H9 (cell line): ENCODE measurements around the gene GAS2. TPM values are rescaled to one million over a fixed set of nuclear protein-coding genes. Genes with fewer than 3 reads are reported as not detected.

Experiments
- DNase-seq: peaks from one replicate; pipeline ENCODE4 v3.0.0-alpha.2; 2017
- H2AFZ ChIP-seq: one replicate; pipeline ENCODE4 v1.6.1; 2013; ENCODE audit warnings: mild to moderate bottlenecking, low read length, control low read depth, moderate library complexity
- H2AK5ac ChIP-seq: 2 replicates; pipeline ENCODE4 v1.6.1; 2013; ENCODE audit warnings: low read length, control low read depth, mixed read lengths; ENCODE audit not compliant: insufficient read length
- H2BK120ac ChIP-seq: one replicate; pipeline ENCODE4 v1.6.1; 2013; ENCODE audit warnings: low read depth, mild to moderate bottlenecking, low read length, control low read depth, inconsistent platforms; ENCODE audit not compliant: poor library complexity, severe bottlenecking
- H2BK12ac ChIP-seq: 2 replicates; pipeline ENCODE4 v1.6.1; 2013; ENCODE audit warnings: low read length, control low read depth, mixed read lengths, low read depth; ENCODE audit not compliant: insufficient read length
- H2BK15ac ChIP-seq: 2 replicates; pipeline ENCODE4 v1.6.1; 2013; ENCODE audit warnings: low read depth, low read length, control low read depth
- H2BK20ac ChIP-seq: one replicate; pipeline ENCODE4 v1.6.1; 2013; ENCODE audit warnings: low read depth, mild to moderate bottlenecking, low read length, control low read depth, inconsistent platforms; ENCODE audit not compliant: poor library complexity, severe bottlenecking
- H2BK5ac ChIP-seq: 2 replicates; pipeline ENCODE4 v1.6.1; 2013; ENCODE audit warnings: low read length, control low read depth, mixed read lengths; ENCODE audit not compliant: insufficient read length
- H3K14ac ChIP-seq: 2 replicates; pipeline ENCODE4 v1.6.1; 2013; ENCODE audit warnings: low read length, control low read depth; ENCODE audit not compliant: insufficient read depth
- H3K18ac ChIP-seq: 2 replicates; pipeline ENCODE4 v1.6.1; 2013; ENCODE audit warnings: low read depth, mild to moderate bottlenecking, mixed read lengths, low read length, control low read depth; ENCODE audit not compliant: insufficient read length
- H3K23ac ChIP-seq: 2 replicates; pipeline ENCODE4 v1.6.1; 2013; ENCODE audit warnings: low read length, control low read depth, mixed read lengths, low read depth; ENCODE audit not compliant: insufficient read length
- H3K23me2 ChIP-seq: 2 replicates; pipeline ENCODE4 v1.6.1; 2013; ENCODE audit warnings: low read depth, mild to moderate bottlenecking, mixed read lengths, low read length, control low read depth; ENCODE audit not compliant: insufficient read length, poor library complexity, severe bottlenecking
- H3K27ac ChIP-seq: 2 replicates; pipeline ENCODE4 v1.5.1; 2013; ENCODE audit warnings: low read length, control low read depth, mixed read lengths, low read depth; ENCODE audit not compliant: insufficient read length
- H3K27me3 ChIP-seq: 2 replicates; pipeline ENCODE4 v1.6.1; 2013; ENCODE audit warnings: low read length, control low read depth, inconsistent platforms; ENCODE audit not compliant: insufficient read depth
- H3K4ac ChIP-seq: 2 replicates; pipeline ENCODE4 v1.6.1; 2013; ENCODE audit warnings: low read depth, mild to moderate bottlenecking, control low read depth, inconsistent platforms, low read length, moderate library complexity
- H3K4me1 ChIP-seq: 2 replicates; pipeline ENCODE4 v1.6.1; 2013; ENCODE audit warnings: low read length, control low read depth, inconsistent platforms; ENCODE audit not compliant: insufficient read depth
- H3K4me2 ChIP-seq: 2 replicates; pipeline ENCODE4 v1.6.1; 2013; ENCODE audit warnings: low read length, control low read depth, mixed read lengths; ENCODE audit not compliant: insufficient read length, insufficient read depth
- H3K56ac ChIP-seq: 2 replicates; pipeline ENCODE4 v1.6.1; 2013; ENCODE audit warnings: low read depth, mild to moderate bottlenecking, mixed read lengths, low read length, control low read depth; ENCODE audit not compliant: insufficient read length
- H3K79me1 ChIP-seq: 2 replicates; pipeline ENCODE4 v1.6.1; 2013; ENCODE audit warnings: low read depth, mild to moderate bottlenecking, moderate library complexity, low read length, control low read depth, inconsistent platforms; ENCODE audit not compliant: insufficient read depth, poor library complexity, severe bottlenecking
- H3K79me2 ChIP-seq: 2 replicates; pipeline ENCODE4 v1.6.1; 2013; ENCODE audit warnings: low read length, control low read depth, inconsistent platforms; ENCODE audit not compliant: insufficient read depth
- H3K9ac ChIP-seq: 2 replicates; pipeline ENCODE4 v1.6.1; 2013; ENCODE audit warnings: low read length, control low read depth, mixed read lengths; ENCODE audit not compliant: insufficient read length; ENCODE audit errors: extremely low read depth
- H3K9me3 ChIP-seq: one replicate; pipeline ENCODE4 v1.6.1; 2013; ENCODE audit warnings: low read depth, low read length, inconsistent platforms; ENCODE audit not compliant: control insufficient read depth
- H3T11ph ChIP-seq: one replicate; pipeline ENCODE4 v1.6.1; 2013; ENCODE audit warnings: mild to moderate bottlenecking, low read length, control low read depth, inconsistent platforms
- H4K20me1 ChIP-seq: one replicate; pipeline ENCODE4 v1.6.1; 2013; ENCODE audit not compliant: control insufficient read depth, insufficient read length, insufficient read depth
- H4K5ac ChIP-seq: 2 replicates; pipeline ENCODE4 v1.6.1; 2013; ENCODE audit warnings: low read depth, mild to moderate bottlenecking, mixed read lengths, low read length, control low read depth; ENCODE audit not compliant: insufficient read length
- H4K8ac ChIP-seq: replicated peaks from 2 replicates; pipeline ENCODE4 v1.6.1; 2013; ENCODE audit warnings: low read length, control low read depth, mixed read lengths, low read depth; ENCODE audit not compliant: insufficient read length
- H4K91ac ChIP-seq: 2 replicates; pipeline ENCODE4 v1.6.1; 2013; ENCODE audit warnings: low read depth, mild to moderate bottlenecking, moderate library complexity, mixed read lengths, low read length, control low read depth; ENCODE audit not compliant: insufficient read length
- H3K27ac Mint-ChIP-seq, 3 experiments: 2 replicates in 2 of 3; 3 replicates in 1 of 3; pipeline ENCODE4 v1.8.0; 2020 to 2021; ENCODE audit warnings: mixed read lengths in 3 of 3, mild to moderate bottlenecking in 1 of 3, moderate library complexity in 1 of 3
- H3K27me3 Mint-ChIP-seq: 2 replicates; pipeline ENCODE4 v1.8.0; 2021; ENCODE audit warnings: low read depth, mild to moderate bottlenecking, moderate library complexity, mixed read lengths
- H3K36me3 Mint-ChIP-seq, 3 experiments: 2 replicates in 2 of 3; 3 replicates in 1 of 3; pipeline ENCODE4 v1.8.0; 2020 to 2021; ENCODE audit warnings: low read depth in 3 of 3, mixed read lengths in 3 of 3; ENCODE audit not compliant: insufficient read depth in 1 of 3
- H3K4me1 Mint-ChIP-seq, 2 experiments: 2 replicates each; pipeline ENCODE4 v1.8.0; 2020; ENCODE audit warnings: mixed read lengths in 2 of 2
- H3K4me3 Mint-ChIP-seq, 2 experiments: 2 replicates in 1 of 2; 3 replicates in 1 of 2; pipeline ENCODE4 v1.8.0; 2020 to 2021; ENCODE audit warnings: mild to moderate bottlenecking in 2 of 2, mixed read lengths in 2 of 2, moderate library complexity in 1 of 2
- H3K9me3 Mint-ChIP-seq, 2 experiments: 2 replicates in 1 of 2; 3 replicates in 1 of 2; pipeline ENCODE4 v1.8.0; 2020; ENCODE audit warnings: mild to moderate bottlenecking in 2 of 2, mixed read lengths in 2 of 2, moderate library complexity in 1 of 2
- WGBS: extraction: QIAGEN DNeasy Blood & Tissue Kit; methylation state at CpG from one replicate; pipeline ENCODE4 v1.1.7; 2013; ENCODE audit warnings: missing lambda C conversion rate, low lambda C conversion rate, mixed read lengths; ENCODE audit not compliant: insufficient read length; ENCODE audit errors: extremely low coverage; 5-methylcytosine and 5-hydroxymethylcytosine counted together
- total RNA-seq: library from RNA; stranded (reverse); gene quantifications from 2 replicates; pipeline ENCODE4 v1.2.1, GENCODE V29; 2021
- TF ChIP-seq, protein P1 (sequence below): fragments of 200-600 bp; sonication (generic); conservative IDR thresholded peaks from 3 replicates; pipeline ENCODE4 v1.8.0; 2021; ENCODE audit warnings: antibody characterized with exemption, mild to moderate bottlenecking

Gene GAS2
- total RNA-seq, 1 experiment from 2014 or later, result 1.7 TPM

DNA sequence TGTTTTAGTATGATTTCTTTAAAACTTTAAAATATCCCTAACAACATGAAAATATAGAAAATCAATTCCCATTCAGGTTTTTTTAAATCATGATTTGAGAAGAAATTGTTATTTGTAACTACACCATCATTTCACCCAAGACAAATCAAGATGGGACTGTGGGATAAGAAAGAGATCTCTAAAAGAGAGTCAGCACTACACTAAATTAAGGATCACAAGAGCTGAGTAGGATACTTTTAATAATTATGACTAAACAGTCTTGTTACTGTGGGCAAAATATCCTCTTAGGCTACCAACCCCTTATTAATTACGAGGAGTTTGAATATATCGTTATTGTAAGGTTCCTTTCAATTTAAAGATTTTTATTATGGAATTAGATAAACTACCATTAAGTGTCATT, 3.0 kb downstream of the GAS2 start:
- Histone ChIP-seq H3K23ac (no peak overlapping the region), H2AFZ (no peak overlapping the region), H3K4me1 (no peaks in the 10 kb centered on the region; the same call in 1 of the 2 replicates), H3K79me2 (no peaks in the 10 kb centered on the region), H3K18ac (no peak overlapping the region), H3K27me3 (no peaks in the 10 kb centered on the region), H2BK5ac (no peak overlapping the region), H2BK120ac (no peak overlapping the region), H3K9me3 (no peaks in the 10 kb centered on the region), H2BK15ac (no peak overlapping the region), H4K5ac (no peak overlapping the region), H3K56ac (no peak overlapping the region), H2AK5ac (no peak overlapping the region), H3K4ac (no peak overlapping the region), H3K23me2 (peaks cover 9% of the 10 kb centered on the region), H3T11ph (no peak overlapping the region), H3K14ac (no peak overlapping the region), H3K9ac (no peak overlapping the region), H3K4me2 (no peak overlapping the region), H4K8ac (no peak overlapping the region), H4K20me1 (no peaks in the 10 kb centered on the region), H3K27ac (no peak overlapping the region), H3K79me1 (no peaks in the 10 kb centered on the region), H4K91ac (no peak overlapping the region), H2BK12ac (no peak overlapping the region), H2BK20ac (no peak overlapping the region)
- H3K27me3 Mint-ChIP-seq, result peaks cover 53% of the 10 kb centered on the region
- no CpG with 5 or more reads among the region's 2 CpGs for WGBS
- H3K36me3 Mint-ChIP-seq, result no peaks in the 10 kb centered on the region
- H3K27ac Mint-ChIP-seq, result no peak overlapping the region
- H3K4me1 Mint-ChIP-seq, result peaks cover 19 to 22% of the 10 kb centered on the region in 2 experiments
- no peak for DNase-seq
- H3K4me3 Mint-ChIP-seq, result no peak overlapping the region
- no peaks in the 10 kb centered on the region for H3K9me3 Mint-ChIP-seq
- TF ChIP-seq, protein P1, sequence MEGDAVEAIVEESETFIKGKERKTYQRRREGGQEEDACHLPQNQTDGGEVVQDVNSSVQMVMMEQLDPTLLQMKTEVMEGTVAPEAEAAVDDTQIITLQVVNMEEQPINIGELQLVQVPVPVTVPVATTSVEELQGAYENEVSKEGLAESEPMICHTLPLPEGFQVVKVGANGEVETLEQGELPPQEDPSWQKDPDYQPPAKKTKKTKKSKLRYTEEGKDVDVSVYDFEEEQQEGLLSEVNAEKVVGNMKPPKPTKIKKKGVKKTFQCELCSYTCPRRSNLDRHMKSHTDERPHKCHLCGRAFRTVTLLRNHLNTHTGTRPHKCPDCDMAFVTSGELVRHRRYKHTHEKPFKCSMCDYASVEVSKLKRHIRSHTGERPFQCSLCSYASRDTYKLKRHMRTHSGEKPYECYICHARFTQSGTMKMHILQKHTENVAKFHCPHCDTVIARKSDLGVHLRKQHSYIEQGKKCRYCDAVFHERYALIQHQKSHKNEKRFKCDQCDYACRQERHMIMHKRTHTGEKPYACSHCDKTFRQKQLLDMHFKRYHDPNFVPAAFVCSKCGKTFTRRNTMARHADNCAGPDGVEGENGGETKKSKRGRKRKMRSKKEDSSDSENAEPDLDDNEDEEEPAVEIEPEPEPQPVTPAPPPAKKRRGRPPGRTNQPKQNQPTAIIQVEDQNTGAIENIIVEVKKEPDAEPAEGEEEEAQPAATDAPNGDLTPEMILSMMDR, result no peak
